Activated CD4-positive, alpha-beta T cell treated with anti-CD3 and anti-CD28 coated beads for 36 hours (primary cell): ENCODE data around the gene ASCC1. TPM values are rescaled to one million over a fixed set of nuclear protein-coding genes. Genes with fewer than 3 reads are reported as not detected.

Experiments
- ATAC-seq: fragments of 200-7000 bp; cut with Tn5 transposase; one replicate; pipeline ENCODE4 v1.10.0; 2021; ENCODE audit warnings: mild to moderate bottlenecking, moderate library complexity
- CTCF ChIA-PET: fragments of 350-600 bp; sonication (Branson Sonifier 250); formaldehyde crosslinking; loops from one replicate; lab custom pipeline; 2021; ENCODE audit warnings: antibody characterized with exemption; lab: Charles Lee
- POLR2A ChIA-PET: fragments of 350-600 bp; sonication (Branson Sonifier 250); formaldehyde crosslinking; loops from one replicate; lab custom pipeline; 2021; ENCODE audit warnings: antibody characterized with exemption, inconsistent platforms; lab: Charles Lee
- DNase-seq: peaks from one replicate; pipeline ENCODE4 v3.0.0-alpha.2; 2020
- H3K27ac Mint-ChIP-seq: one replicate; pipeline ENCODE4 v1.8.0; 2021; ENCODE audit warnings: mixed read lengths
- H3K27me3 Mint-ChIP-seq: one replicate; pipeline ENCODE4 v1.8.0; 2021; ENCODE audit warnings: mixed read lengths
- H3K36me3 Mint-ChIP-seq: one replicate; pipeline ENCODE4 v1.8.0; 2021; ENCODE audit warnings: low read depth, mixed read lengths
- H3K4me1 Mint-ChIP-seq: one replicate; pipeline ENCODE4 v1.8.0; 2021; ENCODE audit warnings: mixed read lengths
- H3K4me3 Mint-ChIP-seq: one replicate; pipeline ENCODE4 v1.8.0; 2021; ENCODE audit warnings: mild to moderate bottlenecking, moderate library complexity, mixed read lengths
- H3K9me3 Mint-ChIP-seq: one replicate; pipeline ENCODE4 v1.8.0; 2021; ENCODE audit warnings: low read depth, mixed read lengths
- intact Hi-C, 2 experiments: fragments of 100-400 bp; cut with DNase I in 1 of 2; cut with micrococcal nuclease in 1 of 2; formaldehyde crosslinking; loops; one replicate each; pipeline versions ENCODE4 v1.14.2 to v1.15.1; 2022 to 2024; cut with DNase I, micrococcal nuclease
- total RNA-seq, 2 experiments: library from RNA; stranded (reverse); gene quantifications; one replicate each; pipeline ENCODE4 v1.2.3, GENCODE V29; 2021

ASCC1 gene
- total RNA-seq, 2 experiments from 2014 or later, result 67.8 to 68.9 TPM

DNA sequence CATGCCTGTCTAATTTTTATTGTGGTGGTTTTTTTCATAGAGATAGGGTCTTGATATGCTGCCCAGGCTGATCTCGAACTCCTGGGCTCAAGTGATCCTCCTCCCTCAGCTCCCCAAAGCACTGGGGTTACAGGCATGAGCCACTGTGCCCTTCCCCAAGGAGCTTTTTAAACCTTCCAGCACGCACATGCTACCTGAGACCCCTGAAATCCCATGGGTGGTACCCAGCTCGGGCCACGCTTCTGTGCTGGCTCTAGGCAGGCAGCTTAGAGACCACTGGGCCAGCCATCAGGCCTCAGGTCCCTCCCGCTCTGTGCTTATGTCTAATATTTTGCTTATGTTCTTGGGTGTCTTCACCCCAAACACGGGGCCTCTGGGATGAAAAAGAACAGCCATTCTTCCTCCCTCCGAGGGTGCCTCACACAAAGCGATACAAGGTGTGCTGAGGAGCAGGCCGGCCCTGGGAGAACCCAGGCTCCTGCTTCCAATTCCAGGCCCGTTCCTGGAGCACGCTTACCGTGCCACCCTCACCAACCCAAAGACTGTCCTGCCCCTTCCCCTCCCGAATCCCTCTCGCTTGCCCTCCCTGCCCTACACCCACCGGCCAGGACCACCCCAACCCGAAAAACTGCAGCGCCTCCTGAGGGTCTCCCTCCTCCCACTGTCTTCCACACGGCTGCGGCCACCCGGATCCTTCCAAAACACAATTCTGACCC is 138.6 kb downstream of the ASCC1 start:
- Mint-ChIP-seq H3K4me3 (peak overlapping the region; percentile 32), H3K4me1 (peaks cover 90% of the 10 kb centered on the region), H3K27me3 (no peaks in the 10 kb centered on the region), H3K9me3 (no peaks in the 10 kb centered on the region), H3K36me3 (peaks cover 41% of the 10 kb centered on the region), H3K27ac (peak overlapping the region; percentile 90)
- intact Hi-C loops, result no loop called here
- POLR2A ChIA-PET, result interaction anchor here (0.6 to 1.2 kb wide), 4 partner anchors 10 to 1091 kb away, joined by 3 to 5 read pairs (median 4); no protein-coding TSS in a partner anchor
- ATAC-seq, result no peak
- DNase-seq, result no peak
- CTCF ChIA-PET, result interaction anchor here (0.5 to 2.5 kb wide), 8 partner anchors 8 to 263 kb away, joined by 3 to 8 read pairs (median 3); no protein-coding TSS in a partner anchor

DNA sequence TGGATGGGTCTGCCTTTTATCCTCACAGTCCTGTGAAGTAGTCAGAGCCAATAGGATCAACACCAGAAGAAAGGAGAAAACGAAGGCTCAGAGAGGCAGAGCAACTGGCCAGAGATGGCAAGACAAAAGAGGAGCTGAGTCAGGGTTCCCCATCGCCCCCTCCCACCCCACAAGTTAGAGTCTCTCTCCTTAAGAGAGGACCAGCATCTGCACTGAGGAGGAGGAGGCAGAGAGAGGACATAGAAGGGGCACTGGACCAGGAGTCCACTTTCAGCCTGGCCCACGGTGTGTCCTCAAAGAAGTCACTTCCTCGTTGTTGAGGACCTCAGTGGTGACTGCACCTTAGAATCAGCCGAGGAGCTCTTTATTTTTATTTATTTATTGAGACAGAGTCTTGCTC is 139.3 kb downstream of the ASCC1 start:
- Mint-ChIP-seq H3K36me3 (peaks cover 48% of the 10 kb centered on the region), H3K27ac (peak overlapping the region; percentile 90), H3K9me3 (no peaks in the 10 kb centered on the region), H3K4me3 (no peak overlapping the region), H3K4me1 (peaks cover 84% of the 10 kb centered on the region), H3K27me3 (no peaks in the 10 kb centered on the region)
- intact Hi-C loops, result no loop called here
- POLR2A ChIA-PET, result interaction anchor here (0.6 to 1.2 kb wide), 3 partner anchors 11 to 1092 kb away, joined by 3 to 5 read pairs (median 3); no protein-coding TSS in a partner anchor
- CTCF ChIA-PET, result interaction anchor here (0.9 to 2.5 kb wide), 8 partner anchors 9 to 263 kb away, joined by 3 to 8 read pairs (median 3); no protein-coding TSS in a partner anchor
- ATAC-seq (no peak), DNase-seq (no peak)

DNA sequence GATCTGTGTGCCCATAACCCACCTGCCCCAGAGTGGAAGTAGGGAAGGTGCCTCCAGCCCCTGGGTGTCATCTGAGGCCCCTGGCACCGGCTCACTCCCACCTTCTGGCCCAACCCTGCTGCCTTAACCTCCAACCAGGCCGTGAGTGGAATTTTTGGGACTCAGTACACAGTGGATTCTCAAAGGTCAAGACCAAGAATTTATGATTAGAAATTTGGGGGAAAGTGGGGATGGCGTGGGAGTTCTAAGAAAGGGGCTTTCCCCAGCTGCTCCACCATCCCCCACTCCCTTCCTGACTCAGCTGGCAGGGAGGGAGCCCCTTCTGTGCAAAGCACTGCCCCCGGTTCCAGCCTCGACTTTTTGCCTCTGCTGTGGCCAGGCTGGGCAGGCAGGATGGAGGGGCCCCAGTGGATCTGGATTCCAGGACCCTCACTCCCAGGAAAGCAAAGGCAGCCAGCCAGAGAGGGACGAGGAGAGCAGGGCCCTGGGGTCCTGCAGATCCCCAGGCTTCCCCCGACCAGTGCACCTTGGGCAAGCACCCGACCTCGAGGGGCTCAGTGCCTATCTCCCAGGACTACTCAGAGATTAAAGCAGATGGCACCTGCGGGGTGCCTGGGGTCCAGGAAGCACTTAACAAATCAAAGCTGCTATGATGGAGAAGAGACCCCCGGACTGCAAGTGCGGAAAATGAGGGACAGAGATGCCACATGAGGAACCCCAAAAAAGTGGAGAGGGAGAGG is 140.5 kb downstream of the ASCC1 start:
- no peaks in the 10 kb centered on the region for H3K27me3 Mint-ChIP-seq
- peak overlapping the region; percentile 90 for H3K27ac Mint-ChIP-seq
- no peak overlapping the region for H3K4me3 Mint-ChIP-seq
- ChIA-PET POLR2A (no interaction called here), CTCF (interaction anchor here (0.6 to 2.5 kb wide), 6 partner anchors 10 to 308 kb away, joined by 3 to 8 read pairs (median 3); no protein-coding TSS in a partner anchor)
- intact Hi-C loops, result no loop called here
- peak; percentile 47 for DNase-seq
- peaks cover 76% of the 10 kb centered on the region for H3K4me1 Mint-ChIP-seq
- ATAC-seq, result no peak
- no peaks in the 10 kb centered on the region for H3K9me3 Mint-ChIP-seq
- peaks cover 55% of the 10 kb centered on the region for H3K36me3 Mint-ChIP-seq

DNA sequence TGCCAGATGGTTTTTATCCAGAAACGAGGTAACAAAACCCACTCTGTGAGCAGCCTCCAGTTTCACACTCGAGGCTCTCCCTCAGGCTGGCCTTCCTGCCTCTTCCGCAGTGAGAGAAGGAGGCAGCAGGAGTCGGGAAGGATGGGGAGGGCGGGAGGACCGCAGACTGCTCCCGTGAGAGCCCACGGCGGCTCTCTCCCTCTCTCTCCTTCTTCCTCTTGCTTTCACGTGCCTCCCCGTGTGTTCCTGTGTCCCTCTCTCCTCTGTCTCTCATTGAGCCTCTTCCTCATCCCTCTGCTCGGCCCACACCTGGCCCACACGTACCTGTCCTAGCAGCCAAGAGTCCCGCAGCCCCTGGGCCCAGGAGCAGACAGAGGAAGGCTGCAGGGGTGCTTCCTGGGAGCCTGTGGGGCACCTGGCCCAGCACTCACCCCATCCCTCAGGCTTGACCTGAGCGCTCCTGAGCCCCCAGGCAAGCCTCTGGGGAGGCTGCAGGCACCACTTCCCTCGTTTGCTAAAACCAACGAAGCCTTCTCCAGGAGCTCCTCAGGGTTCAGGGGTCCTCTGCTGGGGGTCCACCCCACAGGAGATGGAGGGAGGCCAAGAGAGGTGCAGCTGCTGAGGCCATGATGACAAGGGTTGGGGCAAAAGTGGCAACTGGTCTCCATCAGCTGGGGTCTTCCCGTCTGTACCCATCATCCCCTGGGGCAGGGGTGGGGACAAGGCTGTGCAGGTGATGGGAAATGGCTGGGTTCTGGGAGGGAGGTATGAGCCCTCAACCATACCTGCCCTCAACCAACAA is 141.3 kb downstream of the ASCC1 start:
- H3K27me3 Mint-ChIP-seq, result no peaks in the 10 kb centered on the region
- H3K27ac Mint-ChIP-seq, result peak overlapping the region; percentile 90
- peaks cover 73% of the 10 kb centered on the region for H3K4me1 Mint-ChIP-seq
- H3K36me3 Mint-ChIP-seq, result peaks cover 57% of the 10 kb centered on the region
- intact Hi-C loops, result no loop called here
- no peak overlapping the region for H3K4me3 Mint-ChIP-seq
- DNase-seq, result no peak
- ChIA-PET POLR2A (no interaction called here), CTCF (interaction anchor here (0.7 to 2.5 kb wide), 2 partner anchors 58 to 148 kb away, joined by 3 to 8 read pairs; no protein-coding TSS in a partner anchor)
- H3K9me3 Mint-ChIP-seq, result no peaks in the 10 kb centered on the region
- no peak for ATAC-seq

DNA sequence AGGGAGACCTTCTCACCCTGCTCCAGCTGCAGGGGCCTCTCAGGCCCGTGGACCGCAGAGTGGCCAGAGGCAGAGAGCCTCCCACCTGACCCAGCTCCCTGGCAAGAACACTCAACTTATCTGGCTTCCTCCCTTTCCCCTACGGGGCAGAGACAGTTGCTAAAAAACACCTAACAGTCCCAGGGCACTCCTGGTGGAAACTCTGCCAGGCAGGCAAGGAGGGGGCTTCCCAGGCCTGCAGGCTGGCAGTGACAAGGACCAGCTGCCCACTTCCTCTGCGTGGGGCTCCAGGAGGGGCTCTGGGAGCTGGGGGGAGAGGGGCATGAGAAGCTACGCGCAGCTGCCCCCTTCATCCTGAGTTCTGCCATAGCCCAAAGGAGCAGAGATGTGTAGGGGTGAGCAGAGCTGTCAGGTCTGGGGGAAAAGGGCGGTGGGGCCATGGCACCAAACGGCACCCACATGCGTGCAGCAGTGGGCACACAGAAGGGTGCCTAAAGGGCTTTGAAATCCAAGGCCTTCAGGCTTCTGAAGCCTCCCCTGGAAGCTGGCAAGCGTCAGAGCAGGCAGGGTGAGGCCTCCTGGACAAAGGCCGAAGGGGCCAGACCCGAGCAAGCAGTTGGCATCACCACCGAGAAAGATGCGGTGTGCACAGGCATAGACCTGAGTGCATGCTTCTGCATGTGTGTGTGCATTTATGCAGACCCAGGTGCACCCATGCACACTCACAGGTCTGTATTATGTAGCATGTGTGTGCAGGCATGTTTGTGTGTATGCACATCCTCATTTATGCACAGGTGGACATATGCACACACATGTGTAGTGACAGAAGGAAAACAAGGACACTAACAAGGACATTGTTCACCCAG is 142.1 kb downstream of the ASCC1 start:
- H3K4me3 Mint-ChIP-seq, result no peak overlapping the region
- peak overlapping the region; percentile 45 for H3K27ac Mint-ChIP-seq
- H3K9me3 Mint-ChIP-seq, result no peaks in the 10 kb centered on the region
- no peaks in the 10 kb centered on the region for H3K27me3 Mint-ChIP-seq
- DNase-seq (no peak), ATAC-seq (no peak)
- intact Hi-C loops, result no loop called here
- CTCF ChIA-PET, result interaction anchor here (0.7 to 1.0 kb wide), 3 partner anchors 12 to 263 kb away, joined by 3 to 4 read pairs (median 3); no protein-coding TSS in a partner anchor
- H3K36me3 Mint-ChIP-seq, result peaks cover 63% of the 10 kb centered on the region
- H3K4me1 Mint-ChIP-seq, result peaks cover 71% of the 10 kb centered on the region
- POLR2A ChIA-PET, result no interaction called here

DNA sequence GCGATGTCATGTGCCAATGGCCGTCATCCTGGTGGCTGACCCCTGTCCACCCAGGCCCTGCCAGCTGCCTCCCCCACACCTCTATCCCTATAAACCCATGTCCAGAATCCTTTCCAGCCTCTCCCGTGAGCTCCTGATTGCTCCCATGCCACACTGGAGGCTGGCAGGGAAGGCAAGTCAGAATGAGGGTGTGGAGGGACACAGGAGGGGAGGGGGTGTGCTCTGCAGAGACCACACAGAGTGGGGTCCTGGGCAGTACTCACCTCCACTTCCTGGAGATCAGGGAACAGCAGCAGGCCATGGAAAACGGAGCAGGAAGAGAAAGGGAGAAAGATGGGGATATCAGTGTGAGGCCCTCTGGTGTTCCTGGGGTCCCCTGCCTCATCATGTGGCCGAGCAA is 143.4 kb downstream of the ASCC1 start:
- POLR2A ChIA-PET, result no interaction called here
- H3K9me3 Mint-ChIP-seq, result no peaks in the 10 kb centered on the region
- H3K4me3 Mint-ChIP-seq, result no peak overlapping the region
- peaks cover 63% of the 10 kb centered on the region for H3K4me1 Mint-ChIP-seq
- CTCF ChIA-PET, result interaction anchor here (0.5 to 13.6 kb wide), 5 partner anchors 13 to 108 kb away, joined by 3 to 89 read pairs (median 3); partner anchors contain the start of gene CHST3
- no peaks in the 10 kb centered on the region for H3K27me3 Mint-ChIP-seq
- DNase-seq, result no peak
- intact Hi-C loops, result no loop called here
- H3K36me3 Mint-ChIP-seq, result peaks cover 64% of the 10 kb centered on the region
- H3K27ac Mint-ChIP-seq, result no peak overlapping the region
- no peak for ATAC-seq

DNA sequence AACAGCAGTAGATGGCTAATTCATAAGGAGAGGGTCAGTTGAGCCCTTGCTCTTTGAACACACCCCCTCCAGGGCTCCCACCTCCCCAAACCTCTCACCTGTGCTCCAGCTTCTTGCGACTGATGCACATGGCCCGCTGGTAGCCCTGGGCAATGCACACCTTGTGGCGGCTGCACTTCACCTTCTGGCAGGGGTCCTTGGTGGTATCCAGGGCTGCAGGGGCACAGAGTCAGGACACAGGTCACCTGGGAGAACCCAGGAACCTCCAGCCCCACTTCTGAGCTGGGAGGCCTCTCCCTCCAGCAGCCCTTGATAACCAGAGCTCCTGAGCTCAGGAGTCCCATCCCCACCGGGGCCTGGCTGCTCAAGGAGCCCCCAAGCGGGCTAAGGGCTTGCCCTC is 144.0 kb downstream of the ASCC1 start:
- Mint-ChIP-seq H3K4me3 (no peak overlapping the region), H3K27ac (no peak overlapping the region), H3K4me1 (peaks cover 57% of the 10 kb centered on the region), H3K36me3 (peaks cover 62% of the 10 kb centered on the region), H3K27me3 (no peaks in the 10 kb centered on the region), H3K9me3 (no peaks in the 10 kb centered on the region)
- ATAC-seq, result no peak
- intact Hi-C loops, result no loop called here
- POLR2A ChIA-PET, result no interaction called here
- no peak for DNase-seq
- CTCF ChIA-PET, result interaction anchor here (0.5 to 13.6 kb wide), 4 partner anchors 9 to 108 kb away, joined by 3 to 89 read pairs (median 4); partner anchors contain the start of gene CHST3

DNA sequence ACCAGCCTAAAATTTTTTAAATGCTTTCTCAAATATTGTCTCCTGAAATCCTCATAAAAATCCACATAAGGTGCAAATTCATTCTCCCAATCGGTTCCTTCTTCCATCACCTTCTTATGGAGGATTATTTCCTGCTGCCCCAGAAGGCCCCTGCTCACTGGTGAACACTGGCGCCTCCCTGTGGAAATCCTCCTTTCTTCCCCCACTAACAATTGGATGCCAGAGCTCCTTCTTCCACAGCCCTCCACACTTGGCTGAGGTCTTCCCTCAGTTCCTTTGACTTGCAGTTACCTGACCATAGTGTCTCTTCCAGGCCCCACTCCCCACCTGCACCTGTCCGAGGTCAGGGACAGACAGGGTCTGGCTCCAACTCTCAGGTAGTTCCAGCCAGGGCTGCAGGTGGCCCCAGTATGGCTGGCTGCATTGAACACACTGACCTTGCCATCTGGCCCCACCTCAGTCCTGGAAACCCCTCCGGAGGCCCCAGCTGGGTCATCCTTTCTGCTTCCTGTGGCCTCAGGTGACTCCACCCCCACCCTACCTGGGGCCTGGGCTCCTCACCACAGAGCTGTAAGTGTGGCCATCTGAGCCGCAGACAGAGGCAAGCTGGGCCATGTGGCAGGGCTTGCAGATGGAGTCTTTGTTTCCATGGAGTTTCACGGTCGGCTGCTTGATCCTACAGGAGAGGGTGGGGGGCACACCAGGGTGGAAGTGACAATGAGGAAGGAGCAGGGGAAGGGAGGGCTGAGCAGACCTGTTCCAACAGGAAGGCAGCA is 146.1 kb downstream of the ASCC1 start:
- intact Hi-C loops, result no loop called here
- Mint-ChIP-seq H3K27ac (peak overlapping the region; percentile 85), H3K4me3 (no peak overlapping the region), H3K27me3 (no peaks in the 10 kb centered on the region), H3K9me3 (no peaks in the 10 kb centered on the region), H3K4me1 (peaks cover 36% of the 10 kb centered on the region), H3K36me3 (peaks cover 59% of the 10 kb centered on the region)
- ChIA-PET CTCF (interaction anchor here (0.7 to 13.6 kb wide), 6 partner anchors 9 to 154 kb away, joined by 3 to 89 read pairs (median 4); no protein-coding TSS in a partner anchor), POLR2A (interaction anchor here (0.7 kb wide), 1 partner anchor 13 kb away, joined by 5 read pairs; no protein-coding TSS in a partner anchor)
- ATAC-seq (no peak), DNase-seq (peak; percentile 50)

DNA sequence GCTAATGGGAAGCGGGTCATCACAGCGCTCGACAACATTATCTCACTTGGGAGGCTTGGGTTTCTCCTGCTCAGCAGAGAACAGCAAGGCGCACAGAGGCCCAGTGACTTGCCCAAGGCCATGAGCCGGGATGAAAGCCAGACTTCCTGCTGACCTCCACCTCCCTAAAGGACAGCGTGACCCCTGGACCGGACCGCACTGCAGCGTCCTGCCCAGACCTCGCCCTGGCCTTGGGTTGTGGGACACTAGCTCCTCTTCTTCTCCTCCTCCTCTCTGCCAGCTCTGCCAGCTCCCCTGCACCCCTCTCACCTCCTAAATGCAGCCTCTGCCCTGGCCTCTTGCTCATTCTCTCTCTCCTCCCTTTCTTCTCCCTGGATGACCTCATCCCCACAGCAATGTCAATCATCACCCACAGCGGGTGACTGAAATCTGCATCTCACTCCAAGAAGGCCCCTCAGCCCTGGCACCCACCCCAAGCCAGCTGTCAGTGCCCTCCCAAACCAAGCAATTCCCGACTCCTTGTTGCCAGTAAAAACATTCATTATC is 147.1 kb downstream of the ASCC1 start:
- DNase-seq, result peak; percentile 50
- peak; percentile 61 for ATAC-seq
- Mint-ChIP-seq H3K9me3 (no peaks in the 10 kb centered on the region), H3K27me3 (no peaks in the 10 kb centered on the region), H3K4me3 (no peak overlapping the region), H3K4me1 (peaks cover 29% of the 10 kb centered on the region), H3K36me3 (peaks cover 62% of the 10 kb centered on the region), H3K27ac (peak overlapping the region; percentile 4)
- ChIA-PET POLR2A (interaction anchor here (0.5 kb wide), 1 partner anchor 62 kb away, joined by 3 read pairs; no protein-coding TSS in a partner anchor), CTCF (interaction anchor here (0.6 to 13.6 kb wide), 6 partner anchors 9 to 317 kb away, joined by 3 to 89 read pairs (median 4); no protein-coding TSS in a partner anchor)
- intact Hi-C loops, result no loop called here
